ENCODE data around the gene FANCG.
A peak's percentile ranks its signal among the peaks of the same experiment; 100 is the strongest.

FANCG gene

GRCh38 chr9:35102769-35103659 lies 23.3 kb upstream of the FANCG start, which contains the start of gene STOML2:
STOML2 (minus strand) TSS chr9:35103131; CDS start chr9:35103094, 37 bp downstream.
- peak; percentile 90 to 93 for DNase-seq

- no peak for DNase-seq
Measured at GRCh38 chr9:35102465-35102768, 22.7 kb upstream of the FANCG start.

- no peak for DNase-seq
Measured at GRCh38 chr9:35097573-35097972, 17.8 kb upstream of the FANCG start.

GRCh38 chr9:35096035-35096849 lies 16.5 kb upstream of the FANCG start, which contains the start of gene PIGO:
PIGO (minus strand) TSS chr9:35096591; CDS start chr9:35095565, 1,026 bp downstream.
- peak; percentile 91 for DNase-seq

- no peak for DNase-seq
Measured at GRCh38 chr9:35091536-35091935, 11.8 kb upstream of the FANCG start.

GRCh38 chr9:35089434-35089833 lies 9.7 kb upstream of the FANCG start:
- no peak for DNase-seq

- DNase-seq, result no peak
Measured at GRCh38 chr9:35085078-35085477, 5.3 kb upstream of the FANCG start.

- peak in 1 of 2 donors; percentile 19 for DNase-seq
Measured at GRCh38 chr9:35079041-35079425, 709 bp downstream of the FANCG start.

- DNase-seq, result no peak
Measured at GRCh38 chr9:35078066-35078465, 1.7 kb downstream of the FANCG start.

- no peak for DNase-seq
Measured at GRCh38 chr9:35076848-35077247, 2.9 kb downstream of the FANCG start.

GRCh38 chr9:35075358-35075757 lies 4.4 kb downstream of the FANCG start:
- no peak for DNase-seq

- no peak for DNase-seq
Measured at GRCh38 chr9:35074791-35075190, 5.0 kb downstream of the FANCG start.

- DNase-seq, result no peak
Measured at GRCh38 chr9:35074141-35074540, 5.6 kb downstream of the FANCG start.

- DNase-seq, result no peak
Measured at GRCh38 chr9:35073279-35073612, 6.5 kb downstream of the FANCG start.

GRCh38 chr9:35072461-35073278 lies 7.1 kb downstream of the FANCG start, which contains the start of gene VCP:
VCP (minus strand) TSS chr9:35072625; CDS start chr9:35072353, 272 bp downstream.
- DNase-seq, result peak; percentile 95 to 97

GRCh38 chr9:35071814-35072460 lies 7.8 kb downstream of the FANCG start:
- peak; percentile 75 to 79 for DNase-seq

- no peak for DNase-seq
Measured at GRCh38 chr9:35070823-35071813, 8.6 kb downstream of the FANCG start.

- DNase-seq, result no peak
Measured at GRCh38 chr9:35069020-35069419, 10.7 kb downstream of the FANCG start.

GRCh38 chr9:35067056-35067455 lies 12.7 kb downstream of the FANCG start:
- no peak for DNase-seq

GRCh38 chr9:35060548-35061207 lies 19.1 kb downstream of the FANCG start:
- DNase-seq, result no peak

GRCh38 chr9:35059438-35059837 lies 20.3 kb downstream of the FANCG start:
- no peak for DNase-seq
